NCI-H1930 (cell line): Measurements from ENCODE around the gene GRB10.
A peak's percentile ranks its signal among the peaks of the same experiment; 100 is the strongest.
"Not testable (repeated sequence)": the region's sequence is repeated elsewhere in the genome, so short reads cannot be mapped to it uniquely, and the experiment has no call there.

ENCODE experiments used
- DNase-seq, 2 experiments: peaks; one replicate each; lab custom pipeline; 2025; lab: John Stamatoyannopoulos, UW

Gene GRB10

DNA sequence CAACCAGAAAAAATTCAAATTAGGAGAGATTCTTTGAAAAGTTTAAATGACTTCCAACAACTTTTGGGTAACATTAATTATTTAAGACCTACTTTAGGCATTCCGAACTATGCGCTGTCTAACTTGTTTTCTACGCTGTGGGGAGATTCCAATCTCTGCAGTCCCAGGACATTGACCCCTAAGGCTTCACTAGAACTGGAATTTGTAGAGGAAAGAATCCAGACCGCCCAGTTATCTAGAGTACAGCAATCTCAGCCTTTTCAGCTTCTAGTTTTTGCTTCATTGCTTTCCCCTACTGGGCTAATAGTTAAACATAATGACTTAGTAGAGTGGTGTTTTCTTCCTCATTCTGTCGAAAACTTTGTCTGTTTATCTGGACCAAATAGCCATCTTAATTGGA is 202.6 kb downstream of the GRB10 start:
- no peak for DNase-seq

DNA sequence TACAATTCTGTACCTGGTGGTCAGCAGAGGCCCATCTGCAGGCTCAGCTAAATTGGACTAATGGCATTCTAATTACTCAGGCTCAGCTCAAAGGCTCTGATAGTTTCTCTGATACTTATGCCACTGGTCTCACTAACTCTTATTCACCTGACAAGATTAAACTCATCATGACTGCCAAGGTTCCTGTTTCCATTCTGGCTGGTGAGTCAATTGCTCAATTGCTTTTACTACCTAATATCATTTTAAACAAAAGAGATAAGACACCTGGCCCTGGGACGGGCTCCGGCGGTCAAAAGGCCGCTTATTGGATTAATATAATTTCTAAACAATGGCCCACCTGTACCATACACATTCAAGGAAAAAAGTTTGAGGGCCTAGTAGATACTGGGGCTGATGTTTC is 204.6 kb downstream of the GRB10 start:
- not testable (repeated sequence) for DNase-seq

DNA sequence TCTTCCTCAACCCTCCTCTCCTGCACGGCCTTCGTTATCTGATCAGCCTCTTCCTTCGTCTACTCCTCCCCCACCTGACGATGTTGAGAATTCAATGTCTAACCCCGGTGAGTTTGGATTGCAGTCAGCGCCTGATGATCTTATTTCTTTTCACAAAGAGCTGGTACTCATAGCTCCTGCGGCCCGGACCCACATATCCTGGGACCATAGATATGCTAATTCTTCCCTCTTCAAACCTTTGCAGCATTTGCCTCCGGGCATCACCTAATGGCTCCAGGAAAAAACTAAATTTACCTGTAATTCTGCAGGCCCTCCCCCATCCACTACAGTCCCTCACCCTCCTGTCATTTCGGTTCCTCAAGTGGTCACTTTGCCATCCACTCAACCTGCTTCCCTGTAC is 205.1 kb downstream of the GRB10 start:
- no peak for DNase-seq

DNA sequence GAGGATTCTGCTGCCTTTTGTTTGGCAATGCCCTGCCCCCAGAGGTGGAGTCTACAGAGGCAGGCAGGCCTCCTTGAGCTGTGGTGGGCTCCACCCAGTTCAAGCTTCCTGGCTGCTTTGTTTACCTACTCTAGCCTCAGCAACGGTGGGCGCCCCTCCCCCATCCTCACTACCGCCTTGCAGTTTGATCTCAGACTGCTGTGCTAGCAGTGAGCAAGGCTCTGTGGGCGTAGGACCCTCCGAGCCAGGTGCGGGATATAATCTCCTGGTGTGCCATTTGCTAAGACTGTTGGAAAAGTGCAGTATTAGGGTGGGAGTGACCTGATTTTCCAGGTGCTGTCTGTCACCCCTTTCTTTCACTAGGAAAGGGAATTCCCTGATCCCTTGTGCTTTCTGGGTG is 206.3 kb downstream of the GRB10 start:
- DNase-seq: not testable (repeated sequence)

DNA sequence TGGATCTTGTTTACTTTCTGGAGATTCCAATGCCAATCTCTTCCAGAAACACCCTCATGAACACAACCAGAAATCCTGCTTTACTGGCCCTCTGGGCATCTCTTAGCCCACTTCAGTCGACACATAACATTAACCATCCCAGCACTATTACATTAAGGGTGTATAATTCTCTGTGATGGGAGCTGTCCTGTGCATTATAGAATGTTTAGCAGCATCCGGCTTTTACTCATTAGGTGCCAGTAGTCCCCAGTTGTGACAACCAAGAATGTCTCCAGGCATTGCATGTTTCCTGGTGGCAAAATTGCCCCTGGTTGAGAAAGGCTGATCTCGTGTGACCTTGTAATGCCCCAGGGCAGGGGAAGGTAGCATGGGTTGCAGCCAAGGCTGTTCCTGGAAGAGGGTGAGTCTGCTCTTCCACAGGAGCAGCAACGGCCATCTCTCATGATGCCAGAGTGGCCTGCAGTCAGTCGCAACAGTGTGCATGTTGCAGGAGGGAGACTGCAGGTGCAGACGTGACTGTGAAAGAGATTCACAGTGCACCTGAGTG is 214.9 kb downstream of the GRB10 start:
- DNase-seq: no peak

DNA sequence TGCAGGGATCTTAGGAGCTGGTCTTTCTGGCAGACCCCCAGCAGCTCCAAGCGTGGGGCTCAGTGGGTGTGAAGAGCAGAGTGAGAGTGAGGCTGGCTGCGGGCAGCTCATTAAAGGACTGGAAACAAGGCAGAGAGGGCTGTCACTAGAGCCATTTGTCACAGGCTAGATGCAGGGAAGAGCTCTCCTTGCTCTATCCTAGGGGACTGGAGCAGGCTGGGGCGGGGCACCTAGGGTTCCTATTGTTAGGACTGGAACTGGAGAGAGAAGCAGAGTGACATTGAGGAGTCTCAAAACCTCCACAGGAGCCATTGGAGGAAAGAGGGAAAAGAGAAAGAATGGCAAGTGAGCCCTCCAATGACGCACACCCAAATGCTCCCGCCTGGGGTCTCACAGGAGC is 216.7 kb downstream of the GRB10 start:
- DNase-seq: no peak

DNA sequence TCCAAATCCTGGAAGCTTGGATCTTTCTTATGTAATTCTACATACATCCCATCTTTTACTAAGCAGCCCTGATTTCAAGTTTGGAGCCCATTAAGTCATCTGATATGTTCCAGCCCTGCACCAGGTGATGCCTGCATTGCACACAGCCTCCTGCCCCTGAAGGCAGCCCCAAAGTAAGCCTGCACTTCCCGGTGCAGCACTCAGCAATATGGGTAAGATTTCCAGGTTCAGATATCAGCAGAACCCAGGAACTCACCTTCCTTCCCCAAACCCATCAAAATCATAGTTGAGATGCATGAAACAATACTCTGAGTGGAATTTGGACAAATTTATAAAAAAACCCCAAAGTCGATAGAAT is 217.2 kb downstream of the GRB10 start:
- DNase-seq: no peak

DNA sequence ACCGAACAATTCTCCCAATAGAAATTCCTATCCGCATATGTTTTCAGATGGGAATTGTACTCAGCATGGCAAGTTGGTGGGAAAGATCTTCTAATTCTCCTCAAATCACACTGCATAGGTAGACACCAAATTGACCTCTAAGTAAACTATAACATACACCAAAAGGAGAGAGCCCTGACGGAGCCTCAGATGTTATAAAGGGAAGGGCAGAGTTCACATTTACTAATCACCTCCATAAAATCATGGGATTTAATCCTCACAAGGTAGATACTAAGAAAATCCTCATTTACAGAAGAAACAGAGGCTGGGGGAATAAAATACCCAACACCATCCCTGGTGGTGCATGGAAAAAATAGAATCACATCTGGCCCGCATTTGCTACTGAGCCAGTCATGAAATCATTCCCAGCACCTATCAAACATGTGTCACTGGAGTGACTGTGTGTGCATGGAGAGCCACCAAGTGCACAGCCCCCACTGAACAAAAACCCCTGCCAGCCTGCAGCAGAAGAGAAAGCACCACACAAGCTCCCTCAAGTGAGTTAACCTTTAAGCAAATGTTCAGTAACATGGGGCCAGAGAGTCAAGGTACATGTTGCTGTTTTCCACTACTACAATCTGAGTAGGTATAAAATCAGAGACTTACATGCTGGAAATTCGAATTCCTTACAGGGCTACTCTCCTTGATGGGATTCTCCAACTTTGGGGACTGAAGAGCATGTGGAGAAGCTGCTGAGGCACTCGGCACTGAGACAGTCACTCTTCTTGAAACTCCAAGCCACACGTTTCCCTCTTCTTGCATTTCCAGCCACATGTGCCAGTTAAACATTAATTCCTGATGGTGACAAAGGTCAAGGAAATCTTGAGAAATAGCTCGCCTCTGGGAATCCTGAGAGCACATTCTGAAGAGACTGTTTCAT is 217.8 kb downstream of the GRB10 start, which contains the start of gene DDC:
Gene DDC (minus strand): TSS at position 766 of the 919 bp plus-strand sequence. CDS start 21,320 bp downstream, outside the sequence.
- DNase-seq: no peak

DNA sequence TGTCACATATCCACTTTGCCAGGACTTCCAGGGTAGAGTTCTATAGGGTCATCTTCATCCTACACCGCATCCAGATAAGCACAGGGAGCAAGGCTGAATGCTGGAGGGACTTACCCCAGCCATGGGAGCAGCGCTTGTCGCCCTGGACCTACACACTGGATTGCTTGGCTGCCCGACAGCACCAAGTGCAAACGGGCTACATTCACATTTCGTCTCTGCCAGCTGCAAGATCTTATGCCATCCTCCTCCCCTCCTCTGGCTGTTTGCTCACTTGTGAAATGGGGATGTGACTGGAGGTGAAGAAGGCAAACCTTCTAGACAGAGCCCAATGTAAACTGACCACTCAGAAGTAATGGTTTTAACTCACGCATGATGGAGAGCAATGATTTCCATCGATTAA is 218.5 kb downstream of the GRB10 start:
- no peak for DNase-seq

DNA sequence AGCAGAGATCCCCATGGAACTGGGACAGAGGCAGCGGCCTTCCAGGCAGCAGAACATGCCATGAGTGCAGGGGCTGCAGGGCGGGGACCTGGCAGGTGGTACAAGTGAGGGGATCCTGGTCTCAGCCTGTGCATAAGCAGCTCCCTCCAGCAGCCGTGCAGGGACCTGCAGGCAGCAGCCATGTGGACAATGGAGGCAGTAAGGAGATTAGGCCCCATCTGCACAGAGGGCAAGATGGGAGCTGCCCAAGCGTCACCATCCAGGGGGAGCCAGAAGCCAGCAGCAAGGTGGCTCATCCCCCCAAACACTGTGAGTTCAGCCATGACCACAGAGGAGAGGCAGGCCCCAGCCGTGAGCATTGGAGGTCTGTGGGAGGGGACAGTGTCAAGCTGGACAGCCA is 220.6 kb downstream of the GRB10 start:
- peak in 1 of 2 experiments; percentile 46 for DNase-seq

DNA sequence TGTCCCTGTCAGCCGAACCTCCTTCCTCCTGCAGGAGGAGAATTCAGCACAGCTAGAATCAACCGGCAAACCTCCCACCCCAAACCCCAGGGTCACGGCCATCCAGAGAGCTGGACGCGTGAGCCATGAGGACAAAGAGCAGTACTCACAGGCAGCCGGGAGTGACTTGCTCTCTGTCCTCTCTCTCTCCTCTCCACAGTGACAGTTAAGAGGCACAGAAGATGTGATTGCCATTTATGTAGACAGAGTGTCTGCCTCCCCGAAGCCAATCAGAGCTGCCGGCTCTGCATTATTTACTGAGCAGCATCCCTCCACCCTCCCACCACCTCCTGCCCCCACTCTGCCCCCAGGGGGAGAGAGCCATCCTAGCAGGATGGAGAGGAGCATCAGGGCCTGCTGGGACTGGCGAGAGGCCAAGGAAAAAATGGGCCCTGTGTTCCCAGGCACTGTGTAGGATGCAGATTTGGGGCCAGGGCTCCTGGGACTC is 221.8 kb downstream of the GRB10 start:
- peak; percentile 59 to 81 for DNase-seq

DNA sequence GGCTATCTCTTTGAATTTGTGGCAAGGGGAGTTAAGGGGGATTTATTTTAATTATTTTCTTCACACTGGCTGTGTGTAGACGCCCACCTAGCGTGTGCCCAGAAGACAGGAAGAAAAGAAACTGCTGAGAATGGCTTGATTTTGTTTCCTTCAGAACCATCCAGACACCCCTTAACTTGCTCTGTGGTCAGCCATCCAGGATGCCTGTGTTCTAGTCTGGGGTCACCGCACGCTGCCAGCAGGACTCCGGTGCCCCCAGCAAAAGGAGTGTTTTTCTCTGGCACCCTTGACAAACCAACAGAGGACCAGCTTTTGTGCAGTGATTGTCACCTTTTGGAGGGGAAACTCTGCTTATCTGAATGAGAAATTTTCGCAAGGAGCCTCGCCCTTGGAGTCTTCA is 222.8 kb downstream of the GRB10 start:
- no peak for DNase-seq

DNA sequence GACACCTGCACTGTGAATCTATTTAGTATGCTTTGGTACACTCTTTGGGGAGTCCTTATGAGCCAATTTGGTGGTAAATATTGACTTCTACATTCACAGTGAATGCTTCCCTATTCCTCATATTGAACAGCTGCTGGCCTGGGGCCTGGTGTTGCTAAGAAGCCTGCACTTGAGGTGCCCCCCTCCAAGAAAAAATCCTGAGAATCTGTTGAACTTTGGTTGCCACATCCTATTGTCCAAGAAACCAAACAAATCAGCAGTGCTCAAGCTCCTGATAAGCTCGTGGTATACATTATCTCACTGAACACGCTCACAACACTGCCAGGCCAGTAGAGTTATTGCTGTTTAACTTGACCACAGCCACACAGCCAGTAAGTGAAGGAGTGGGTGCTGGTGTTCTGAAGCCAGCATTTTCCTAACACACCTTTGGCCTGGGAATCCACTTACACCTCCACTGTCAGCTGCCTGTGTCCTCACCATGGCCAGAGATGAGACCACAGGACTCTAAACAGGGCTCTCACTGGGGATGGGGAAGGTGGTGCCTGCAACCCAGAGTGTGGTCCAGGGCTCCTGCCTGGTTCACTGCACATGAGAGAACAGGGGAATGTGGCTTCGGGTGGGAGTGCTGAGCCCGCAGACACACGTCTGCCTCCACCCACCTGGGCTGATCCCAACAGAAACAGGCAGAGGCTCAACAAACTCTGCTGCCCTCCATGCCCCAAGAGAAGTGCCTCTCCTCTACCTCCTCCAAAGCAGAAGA is 224.2 kb downstream of the GRB10 start:
- DNase-seq: peak; percentile 85 to 86

DNA sequence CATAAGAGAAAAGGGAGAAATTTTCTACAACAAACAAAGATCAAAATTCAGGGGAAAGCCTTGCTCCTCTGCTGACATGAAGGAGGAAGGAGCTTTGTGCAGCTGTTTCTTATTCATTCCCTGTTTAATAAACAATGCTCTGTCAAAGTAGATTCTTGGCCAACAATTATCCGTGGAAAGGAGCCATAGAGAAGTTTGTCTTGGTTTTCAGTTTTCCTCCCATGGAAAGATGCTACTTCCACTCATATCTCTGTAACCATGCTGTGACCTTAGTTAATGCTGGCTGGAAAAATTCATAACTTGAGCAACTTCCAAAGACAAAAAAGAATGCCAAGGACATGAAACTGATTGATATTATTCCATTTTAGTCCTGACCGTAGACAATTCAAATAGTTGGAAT is 225.6 kb downstream of the GRB10 start:
- DNase-seq: no peak

DNA sequence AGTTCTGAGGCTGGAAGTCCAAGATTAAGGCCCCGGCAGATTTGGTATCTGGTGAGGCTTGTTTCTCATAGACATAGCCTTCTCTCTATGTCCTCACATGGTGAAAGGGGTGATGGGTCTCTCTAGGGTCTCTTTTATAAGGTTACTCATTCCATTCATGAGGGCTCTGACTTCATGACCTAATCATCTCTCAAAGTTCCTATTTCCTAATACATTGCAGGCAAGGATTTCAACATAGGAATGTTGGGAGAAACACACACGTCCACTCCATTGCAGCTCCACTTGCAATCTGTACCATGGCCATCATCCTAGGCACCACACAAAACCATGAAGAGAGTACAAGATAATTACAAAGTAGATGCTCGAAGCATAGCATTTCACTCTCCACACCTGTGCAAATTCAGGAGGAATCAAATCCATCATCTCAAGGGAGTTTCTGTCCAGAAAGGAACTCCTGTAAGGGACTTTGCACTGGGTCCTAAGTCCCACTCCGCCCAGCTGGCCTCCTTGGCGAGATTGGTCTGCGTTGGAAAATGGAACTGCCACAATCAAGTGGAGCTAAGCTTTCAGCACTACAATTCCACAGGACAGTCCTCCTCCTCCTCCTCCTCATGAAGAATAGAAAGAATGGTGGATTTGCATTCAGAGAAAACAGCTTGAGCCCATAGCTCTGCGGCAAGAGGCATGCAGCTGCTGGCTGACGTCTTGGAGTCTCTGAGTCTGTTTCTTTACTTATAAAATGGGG is 226.3 kb downstream of the GRB10 start:
- DNase-seq: peak in 1 of 2 experiments; percentile 13

DNA sequence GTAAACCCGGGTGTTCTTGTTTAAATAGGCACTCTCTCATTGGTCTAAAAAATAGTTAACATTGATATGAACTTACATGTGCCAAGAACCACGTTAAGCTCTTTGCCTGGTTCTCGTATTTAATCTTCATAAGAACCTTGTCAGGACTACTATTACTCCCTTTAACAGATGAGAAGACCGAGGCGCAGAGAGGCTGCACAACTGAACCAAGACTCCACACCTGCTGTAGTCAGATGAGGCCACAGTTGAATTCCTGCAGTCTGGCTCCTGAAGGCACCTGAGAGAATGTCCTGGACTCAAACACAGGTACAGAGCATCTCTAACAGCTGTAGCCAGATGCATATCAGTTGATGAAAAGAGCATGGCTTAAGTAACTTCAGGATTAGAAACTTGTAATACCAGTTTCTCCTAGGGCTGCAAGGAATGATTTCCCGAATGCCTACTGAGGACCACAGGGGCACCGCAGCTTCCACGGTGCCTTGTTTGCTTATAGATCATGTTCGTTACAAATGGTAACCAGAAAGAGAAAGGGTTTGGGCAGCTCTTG is 227.0 kb downstream of the GRB10 start:
- DNase-seq: no peak

DNA sequence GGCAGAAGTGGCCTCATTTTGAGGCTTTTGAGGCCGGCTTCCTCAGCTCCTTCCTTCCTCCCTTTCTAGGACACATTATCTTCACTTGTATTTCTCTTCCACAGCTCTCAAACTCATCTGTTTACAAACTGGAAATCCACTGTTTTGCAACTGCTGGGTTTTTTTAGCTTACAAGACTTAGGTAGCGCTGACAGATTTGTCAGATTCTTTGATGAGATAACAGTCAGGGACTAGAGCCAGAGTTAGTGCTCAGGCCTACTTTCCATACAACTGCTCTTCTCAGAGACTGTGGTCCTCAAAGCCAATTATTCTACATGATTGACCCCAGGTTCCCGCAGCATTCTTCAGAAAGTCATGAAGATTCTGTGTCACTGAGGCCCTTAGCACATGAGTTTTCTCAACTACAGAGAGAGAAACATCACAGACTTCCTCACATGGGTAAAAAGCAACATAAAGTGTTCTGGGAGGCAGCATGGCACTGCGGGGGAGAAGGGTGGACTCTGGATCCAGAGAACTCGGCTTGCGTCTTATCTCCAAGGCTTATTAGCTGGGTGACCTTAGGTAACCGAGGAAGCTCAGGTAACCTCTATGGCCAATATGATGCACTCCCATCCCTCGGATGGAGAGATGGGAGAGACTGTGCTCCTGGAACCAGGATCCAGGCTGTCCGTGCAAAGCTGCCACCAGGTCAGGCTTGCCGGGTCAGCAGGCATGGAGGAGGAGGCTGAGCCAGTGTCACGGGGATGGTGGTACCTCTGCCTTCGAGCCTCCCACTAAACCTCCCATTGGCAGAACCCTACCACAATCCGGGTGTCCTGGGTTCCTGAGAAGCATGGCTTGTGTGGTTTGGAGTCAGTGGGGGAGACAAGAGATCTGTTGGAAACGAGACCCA is 228.0 kb downstream of the GRB10 start:
- DNase-seq: no peak

DNA sequence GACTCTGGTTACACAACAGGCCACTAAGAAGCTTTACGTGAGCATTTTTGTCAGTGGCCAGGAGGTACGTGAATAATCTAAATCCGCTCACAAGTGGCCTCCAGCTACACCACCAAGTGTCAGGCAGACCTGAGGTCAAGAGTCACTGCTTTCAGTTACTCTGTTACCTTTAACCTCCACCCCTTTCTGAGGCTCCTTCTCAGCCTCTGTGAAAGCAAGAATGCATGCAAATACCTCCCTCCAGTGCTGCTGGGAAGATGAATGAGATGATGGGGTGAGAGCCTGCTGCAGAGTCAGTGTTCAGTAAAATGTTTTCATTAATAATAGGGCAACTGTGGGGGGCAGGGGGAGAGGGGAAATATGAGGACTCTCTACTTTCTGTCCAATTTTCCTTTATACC is 228.7 kb downstream of the GRB10 start:
- DNase-seq: no peak

DNA sequence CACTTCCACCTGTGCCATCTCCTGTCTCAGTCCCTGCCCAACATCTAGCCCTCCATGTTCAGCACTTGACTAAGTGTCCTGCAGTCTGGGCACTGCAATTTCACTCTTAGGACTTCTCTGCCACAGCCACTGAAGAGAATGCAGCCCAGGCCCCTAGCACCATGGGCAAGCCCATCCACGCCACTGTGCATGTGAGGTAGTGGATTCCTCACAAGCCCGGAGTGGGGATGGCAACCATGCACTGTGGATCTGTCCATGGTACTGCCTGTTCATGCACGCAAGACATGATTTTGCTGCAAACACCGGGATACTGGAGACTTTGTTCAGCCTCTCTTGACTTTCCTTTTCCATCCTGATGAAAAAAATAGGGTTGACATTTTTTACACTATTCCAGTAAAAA is 229.8 kb downstream of the GRB10 start:
- no peak for DNase-seq

DNA sequence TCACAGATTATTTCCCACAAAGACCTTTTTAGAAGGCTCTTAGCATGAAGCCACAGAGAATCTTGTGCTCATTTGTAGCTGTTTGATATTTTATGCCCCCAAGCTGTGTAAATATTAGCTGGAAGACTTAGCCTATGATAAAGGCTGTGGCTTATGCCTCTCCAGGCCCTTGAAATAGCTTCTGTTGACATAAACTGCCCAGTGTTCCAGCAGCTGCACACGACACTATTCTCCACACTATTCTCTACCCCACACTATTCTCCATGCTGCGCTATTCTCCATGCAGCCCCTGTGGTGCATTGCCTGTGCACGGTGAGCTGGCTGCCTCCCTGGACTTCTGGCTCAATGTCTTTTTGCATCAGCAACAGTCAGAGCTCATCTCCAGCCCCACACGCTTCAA is 230.6 kb downstream of the GRB10 start:
- DNase-seq: peak; percentile 84 to 86

DNA sequence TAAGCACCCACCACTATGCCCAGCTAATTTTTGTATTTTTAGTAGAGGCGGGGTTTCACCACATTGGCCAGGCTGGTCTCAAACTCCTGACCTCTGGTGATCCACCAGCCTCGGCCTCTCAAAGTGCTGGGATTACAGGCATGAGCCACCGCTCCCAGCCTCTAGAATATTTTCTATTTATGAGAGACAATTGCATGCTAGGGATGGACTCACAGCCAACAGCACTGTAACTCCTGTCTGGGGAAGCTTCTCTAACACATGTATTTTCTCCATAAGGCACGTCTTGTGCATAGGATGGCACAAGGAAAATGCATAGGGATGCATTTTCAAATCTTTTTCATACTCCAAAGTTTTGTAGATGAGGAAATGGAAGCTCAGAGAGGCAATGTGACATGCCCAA is 237.1 kb downstream of the GRB10 start:
- DNase-seq: not testable (repeated sequence)
